GM13977 (cell line): ENCODE results near the gene HNRNPL.

Experiments
- DNase-seq: peaks from one replicate; pipeline ENCODE4 v3.0.0; 2012; ENCODE audit warnings: low spot score
- CTCF ChIP-seq: IDR thresholded peaks from 2 replicates; pipeline ENCODE4 v1.5.1; 2012; ENCODE audit warnings: mild to moderate bottlenecking, control low read depth; ENCODE audit not compliant: insufficient read depth; ENCODE audit errors: extremely low read depth, missing control alignments
- in situ Hi-C: fragments of 300-500 bp; cut with MboI; formaldehyde crosslinking; loops from one replicate; pipeline ENCODE4 v1.12.0; 2022; ENCODE audit warnings: low sequenced_read_pairs, low pct_unique_long_range_greater_than_20kb, mixed read lengths, inconsistent platforms; ENCODE audit not compliant: unreplicated experiment

The HNRNPL gene

GRCh38 chr19:38869836-38870607, 20.2 kb upstream of the HNRNPL start:
- DNase-seq = peak; percentile 94
- TF ChIP-seq CTCF = peak; percentile 98
- in situ Hi-C loops = no loop called here

GRCh38 chr19:38869160-38869835, 19.5 kb upstream of the HNRNPL start:
- no peak for DNase-seq
- in situ Hi-C loops = no loop called here
- TF ChIP-seq CTCF = no peak

GRCh38 chr19:38868551-38868950, 18.8 kb upstream of the HNRNPL start:
- no peak for DNase-seq
- in situ Hi-C loops = no loop called here
- TF ChIP-seq CTCF = no peak

GRCh38 chr19:38867171-38867780, 17.5 kb upstream of the HNRNPL start:
- TF ChIP-seq CTCF = no peak
- DNase-seq = no peak
- in situ Hi-C loops = no loop called here

- DNase-seq = no peak
- in situ Hi-C loops = no loop called here
Observed at GRCh38 chr19:38862321-38863059, 12.7 kb upstream of the HNRNPL start.

More at GRCh38 chr19:38862321-38863059, 12.7 kb upstream of the HNRNPL start:
- TF ChIP-seq CTCF = no peak
